Erythroblast (primary cell): Measurements from ENCODE around the gene TGFBR1.

ENCODE experiments used
- DNase-seq, 2 experiments: peaks; one replicate each; lab custom pipeline; 2025; lab: John Stamatoyannopoulos, UW
- GATA1 ChIP-seq: IDR thresholded peaks from 2 replicates; pipeline ENCODE4 v1.6.1; 2011; ENCODE audit warnings: low read depth, mild to moderate bottlenecking, control low read depth, low read length, moderate library complexity
- POLR2A ChIP-seq: IDR thresholded peaks from 2 replicates; pipeline ENCODE4 v1.6.1; 2011; ENCODE audit warnings: mild to moderate bottlenecking, low read length

Gene TGFBR1

DNA sequence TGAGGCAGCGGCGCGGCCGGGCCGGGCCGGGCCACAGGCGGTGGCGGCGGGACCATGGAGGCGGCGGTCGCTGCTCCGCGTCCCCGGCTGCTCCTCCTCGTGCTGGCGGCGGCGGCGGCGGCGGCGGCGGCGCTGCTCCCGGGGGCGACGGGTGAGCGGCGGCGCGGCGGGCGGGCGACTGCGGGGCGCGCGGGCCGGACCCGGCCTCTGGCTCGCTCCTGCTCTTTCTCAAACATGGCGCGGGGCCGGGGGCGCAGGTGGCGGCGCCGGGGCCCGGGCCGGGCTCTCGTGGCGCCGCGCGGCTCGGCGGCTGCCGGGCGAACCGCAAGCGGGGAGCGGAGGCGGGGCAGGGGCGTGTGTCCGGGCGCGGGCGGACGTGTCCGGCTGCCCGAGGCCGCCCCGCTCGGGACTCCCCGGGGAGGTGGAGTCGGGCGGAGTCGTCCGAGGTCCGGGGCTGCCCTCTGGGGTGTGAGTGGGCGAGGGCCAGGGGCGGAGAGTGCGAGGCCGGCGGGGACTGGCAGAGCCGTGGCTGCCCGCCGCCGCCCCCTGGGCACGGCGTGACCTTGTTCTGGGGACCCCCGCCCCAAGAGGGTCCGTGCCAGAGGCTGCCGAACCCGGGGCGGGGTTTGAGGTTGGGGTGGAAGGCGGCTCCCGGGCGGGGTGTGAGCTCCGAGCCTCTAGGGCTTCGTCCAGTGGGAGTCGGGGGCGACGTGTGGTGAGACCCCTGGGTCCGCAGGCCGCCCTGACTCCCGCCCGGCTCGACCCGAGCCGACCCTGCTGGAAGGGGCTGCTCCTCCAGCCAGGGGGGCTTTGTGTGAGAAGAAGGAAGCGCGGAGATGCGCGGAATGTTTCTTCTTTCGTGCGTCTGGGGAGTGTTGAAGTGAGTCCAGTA, 485 bp downstream of the TGFBR1 start:
- DNase-seq = peak; percentile 79 to 83
- TF ChIP-seq POLR2A = no peak
- no peak for TF ChIP-seq GATA1

DNA sequence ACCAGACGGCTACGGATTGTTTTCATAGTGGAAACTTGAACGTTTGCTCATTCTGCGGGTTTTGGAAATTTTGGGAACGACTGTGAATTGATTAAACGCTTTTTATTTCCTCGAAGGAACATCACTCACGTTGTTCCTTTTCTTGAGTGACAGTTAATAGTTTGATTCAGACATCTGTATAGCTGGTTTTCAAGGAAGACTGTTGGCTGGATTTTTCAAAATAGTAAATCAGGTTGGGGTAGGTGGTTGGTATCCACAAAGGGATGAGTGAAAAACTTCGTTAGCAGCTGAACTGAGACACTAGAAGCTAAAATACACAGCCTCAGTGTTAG, 1.1 kb downstream of the TGFBR1 start:
- DNase-seq = no peak
- TF ChIP-seq POLR2A = no peak
- TF ChIP-seq GATA1 = no peak

DNA sequence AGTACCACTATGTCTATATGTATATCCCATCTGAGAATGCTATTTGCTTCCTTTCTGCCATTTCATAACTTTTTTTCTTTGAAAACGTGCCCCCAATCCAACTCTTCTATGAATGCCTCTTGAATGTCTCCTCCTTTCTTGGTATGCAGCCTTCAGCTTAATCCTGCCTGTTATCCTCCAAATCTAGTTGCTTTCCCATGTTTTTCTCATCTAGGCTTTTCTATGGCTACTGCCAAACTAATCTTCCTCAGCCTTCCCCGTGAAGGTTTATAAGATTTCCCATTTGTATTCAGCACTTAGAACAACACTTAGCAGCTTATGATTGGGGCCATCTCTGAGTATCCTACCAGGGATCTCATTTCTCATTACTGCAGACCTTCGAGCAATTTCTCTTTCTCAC, 2.5 kb downstream of the TGFBR1 start:
- TF ChIP-seq GATA1 (no peak), POLR2A (no peak)
- peak in 1 of 2 experiments; percentile 18 for DNase-seq

DNA sequence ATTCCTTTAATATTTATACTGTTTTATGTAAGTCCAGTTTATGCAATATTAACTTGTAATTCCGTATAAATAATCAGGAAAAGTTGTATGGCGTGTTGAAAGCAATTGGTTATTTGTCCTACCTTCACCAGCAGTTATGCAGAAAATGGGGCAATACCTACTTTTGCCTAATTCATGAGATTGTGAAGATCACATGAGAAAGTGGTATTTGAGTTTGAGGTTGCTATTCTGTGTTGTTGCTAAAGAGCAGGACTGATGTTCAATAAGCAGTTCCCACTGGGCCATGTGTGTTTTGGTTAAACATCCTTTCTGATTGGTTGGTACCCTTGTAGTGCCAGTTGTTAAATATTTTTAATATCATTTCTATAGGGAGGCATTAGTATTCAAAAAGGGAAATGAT, 3.2 kb downstream of the TGFBR1 start:
- DNase-seq = no peak
- TF ChIP-seq POLR2A = no peak
- TF ChIP-seq GATA1 = no peak

DNA sequence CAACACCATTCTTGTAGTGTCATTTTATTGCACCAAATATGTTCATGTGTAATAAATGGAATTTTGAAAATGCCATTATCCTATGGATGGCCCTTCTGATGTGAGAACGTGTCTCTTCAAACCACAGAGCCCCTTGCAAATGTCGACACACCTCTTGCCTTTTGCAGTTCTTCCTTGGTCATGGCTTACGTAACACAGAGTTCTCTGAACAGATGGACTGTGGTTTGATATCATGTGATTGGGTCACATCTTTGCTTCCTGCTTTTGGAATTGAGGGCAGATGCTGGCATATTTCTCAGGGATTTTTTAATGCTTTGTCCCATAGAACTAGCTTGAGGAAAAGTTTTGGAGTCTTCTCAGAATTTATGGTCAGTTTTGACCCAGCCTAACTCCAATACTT, 4.6 kb downstream of the TGFBR1 start:
- DNase-seq = peak; percentile 29 to 56
- TF ChIP-seq GATA1 = no peak
- no peak for TF ChIP-seq POLR2A

DNA sequence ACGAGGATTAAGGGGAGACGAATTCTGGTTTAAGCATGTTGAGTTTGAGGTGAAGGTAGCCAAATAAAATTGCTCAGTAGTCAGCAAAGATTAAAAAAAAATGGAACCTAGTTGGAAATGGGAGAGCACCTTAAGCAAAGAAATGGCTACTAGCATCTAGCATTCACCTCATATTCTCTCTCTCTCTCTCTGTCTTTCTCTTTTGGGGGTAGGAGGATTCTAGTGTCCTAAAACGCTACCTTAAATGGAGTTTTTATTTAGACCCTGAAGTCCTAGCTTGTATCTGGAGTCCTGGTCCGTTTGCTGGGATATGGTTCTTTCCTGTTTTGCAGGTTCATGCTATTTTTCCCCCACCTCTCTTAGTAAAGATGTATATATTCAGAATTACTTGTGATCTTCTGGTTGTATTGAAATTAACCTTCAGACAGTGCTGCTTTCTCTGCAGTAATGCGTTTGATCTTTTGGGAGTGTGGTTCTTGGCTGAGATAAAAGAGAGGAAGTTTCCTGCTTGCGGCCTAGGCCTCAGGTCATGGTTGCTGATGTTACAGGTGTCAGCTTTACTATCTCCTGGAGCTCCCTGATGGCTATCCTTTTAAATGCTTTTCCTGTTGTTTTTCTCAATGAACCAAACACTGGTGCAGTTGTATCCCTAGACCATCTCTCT, 8.0 kb downstream of the TGFBR1 start:
- no peak for DNase-seq
- TF ChIP-seq GATA1 (no peak), POLR2A (no peak)

DNA sequence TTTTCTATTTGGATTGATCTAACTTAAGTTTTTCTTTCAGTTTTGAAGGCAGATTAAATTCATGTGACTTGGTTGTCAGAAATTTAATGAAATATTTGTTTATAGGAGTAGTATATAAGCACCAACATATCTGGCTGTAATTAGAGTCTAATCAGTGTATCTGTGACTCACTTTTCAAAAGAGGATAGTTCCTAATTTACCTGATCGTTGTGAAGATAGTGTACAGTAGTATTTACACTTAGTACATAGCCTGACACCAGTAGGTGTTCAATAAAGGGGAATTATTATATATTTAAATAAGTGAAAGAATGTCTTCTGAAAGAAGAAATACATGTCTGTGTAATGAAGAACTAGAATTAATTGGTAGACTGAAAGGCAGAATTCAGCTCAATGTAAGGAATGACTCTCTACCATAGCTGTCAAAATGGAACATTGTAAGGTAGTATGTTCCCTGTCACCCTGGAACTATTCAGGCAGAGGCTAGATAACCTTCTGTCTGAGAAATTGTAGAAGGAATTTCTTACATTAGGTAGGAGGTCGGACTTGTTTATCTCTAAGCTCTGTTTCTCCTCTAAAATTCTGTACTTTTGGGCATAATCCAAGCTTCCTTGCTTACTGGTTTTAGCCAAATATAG, 8.6 kb downstream of the TGFBR1 start:
- TF ChIP-seq POLR2A (no peak), GATA1 (no peak)
- DNase-seq = no peak

DNA sequence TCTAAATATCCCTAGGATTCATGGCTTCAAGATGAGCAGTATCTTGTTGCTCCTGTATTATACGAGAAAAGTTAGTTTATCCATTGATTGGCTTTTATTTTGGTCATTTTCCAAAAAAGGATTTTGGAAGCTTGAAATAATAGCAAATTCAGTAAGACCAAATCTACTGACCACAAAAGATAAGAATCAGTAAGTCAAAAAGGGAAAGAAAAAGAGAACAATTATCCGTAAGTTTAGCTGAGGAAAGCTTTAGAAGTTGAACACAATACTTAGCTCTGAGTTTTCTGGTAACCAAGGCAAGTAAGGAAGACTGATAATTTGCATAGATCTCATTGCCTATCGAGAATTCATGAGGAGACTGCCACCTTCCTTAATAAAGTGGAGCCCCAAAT, 9.1 kb downstream of the TGFBR1 start:
- no peak for DNase-seq
- TF ChIP-seq GATA1 (no peak), POLR2A (no peak)

DNA sequence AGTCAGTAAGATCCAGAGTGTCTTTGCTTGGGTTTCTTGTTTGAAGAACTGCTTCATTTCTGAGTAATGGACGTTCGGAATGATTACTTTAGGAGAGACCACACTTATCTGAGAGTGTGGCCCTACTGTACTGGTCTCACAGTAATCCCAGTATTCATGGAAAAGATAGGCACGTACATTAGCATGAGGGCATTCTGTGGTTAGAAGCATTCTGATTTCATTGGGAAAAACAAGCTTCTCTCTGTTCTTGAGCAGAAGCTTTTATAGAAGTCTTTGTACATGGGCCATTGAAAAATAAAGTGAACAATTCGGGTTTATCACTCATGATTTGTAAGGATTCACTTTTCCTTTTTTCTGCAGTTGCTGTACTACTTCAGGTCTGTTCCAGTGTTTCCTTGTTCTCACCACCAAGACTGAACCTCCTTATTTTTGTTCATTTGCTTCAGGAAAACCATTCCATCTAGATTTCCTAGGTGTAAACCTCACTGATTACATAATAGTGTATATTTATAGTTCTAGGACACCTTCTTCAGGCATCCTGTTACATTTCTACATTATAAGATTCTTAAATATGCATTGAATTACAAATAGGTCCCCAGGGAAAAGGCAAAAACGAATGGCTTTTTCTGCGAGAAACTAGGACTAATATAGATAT, 10.1 kb downstream of the TGFBR1 start:
- TF ChIP-seq POLR2A = no peak
- no peak for TF ChIP-seq GATA1
- DNase-seq = no peak

DNA sequence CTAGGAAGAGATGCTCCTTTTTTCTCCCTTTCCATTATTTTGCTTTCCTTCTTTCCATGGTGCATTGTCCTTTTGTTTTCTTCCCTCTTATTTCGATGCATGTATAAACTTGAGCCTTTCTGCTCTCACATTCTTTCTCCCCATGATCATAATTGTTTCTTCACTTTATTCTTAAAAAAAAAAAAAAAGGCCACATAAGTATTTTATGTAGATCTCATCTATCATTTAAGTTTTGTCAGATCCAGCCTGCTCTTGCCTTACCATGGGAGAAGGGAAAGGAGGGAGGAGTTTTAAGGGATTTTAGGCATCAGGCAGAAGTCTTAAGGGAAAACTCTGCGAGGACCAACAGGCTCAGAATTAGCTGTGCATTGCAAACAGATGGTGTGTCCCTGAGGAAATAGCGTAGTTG, 11.1 kb downstream of the TGFBR1 start:
- TF ChIP-seq GATA1 (no peak), POLR2A (no peak)
- no peak for DNase-seq

DNA sequence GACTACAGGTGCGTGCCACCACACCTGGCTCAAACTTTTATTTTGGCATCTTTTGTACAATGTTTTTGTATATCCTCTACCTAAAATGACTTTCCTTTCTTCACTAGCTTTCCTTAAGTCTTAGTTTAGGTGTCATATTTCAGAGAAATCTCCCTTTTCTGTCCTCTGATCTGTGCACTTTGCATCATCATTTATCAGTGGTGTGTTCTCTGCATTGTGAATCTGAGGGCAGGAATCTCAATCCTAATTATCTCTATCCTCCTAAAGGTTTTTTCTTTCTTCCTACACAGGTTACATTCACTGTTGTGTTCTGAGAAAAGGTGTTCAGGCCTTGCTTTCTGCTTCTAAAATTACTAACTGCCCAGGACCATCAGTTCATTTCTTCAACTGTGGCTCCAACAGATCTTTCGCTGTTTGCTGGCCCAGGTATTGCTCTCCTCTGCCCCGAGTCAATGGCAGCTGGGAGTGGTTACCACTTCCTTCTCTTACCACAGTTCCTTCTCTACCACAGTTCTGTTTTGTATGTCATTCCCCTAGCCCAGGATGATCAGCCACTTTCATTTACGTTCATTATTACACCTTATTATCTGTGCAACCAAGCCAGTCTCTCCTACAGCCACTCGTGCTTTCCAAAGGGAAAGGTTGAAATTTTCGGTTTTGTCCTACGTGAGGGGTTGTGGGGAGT, 14.0 kb downstream of the TGFBR1 start:
- TF ChIP-seq POLR2A = no peak
- no peak for DNase-seq

DNA sequence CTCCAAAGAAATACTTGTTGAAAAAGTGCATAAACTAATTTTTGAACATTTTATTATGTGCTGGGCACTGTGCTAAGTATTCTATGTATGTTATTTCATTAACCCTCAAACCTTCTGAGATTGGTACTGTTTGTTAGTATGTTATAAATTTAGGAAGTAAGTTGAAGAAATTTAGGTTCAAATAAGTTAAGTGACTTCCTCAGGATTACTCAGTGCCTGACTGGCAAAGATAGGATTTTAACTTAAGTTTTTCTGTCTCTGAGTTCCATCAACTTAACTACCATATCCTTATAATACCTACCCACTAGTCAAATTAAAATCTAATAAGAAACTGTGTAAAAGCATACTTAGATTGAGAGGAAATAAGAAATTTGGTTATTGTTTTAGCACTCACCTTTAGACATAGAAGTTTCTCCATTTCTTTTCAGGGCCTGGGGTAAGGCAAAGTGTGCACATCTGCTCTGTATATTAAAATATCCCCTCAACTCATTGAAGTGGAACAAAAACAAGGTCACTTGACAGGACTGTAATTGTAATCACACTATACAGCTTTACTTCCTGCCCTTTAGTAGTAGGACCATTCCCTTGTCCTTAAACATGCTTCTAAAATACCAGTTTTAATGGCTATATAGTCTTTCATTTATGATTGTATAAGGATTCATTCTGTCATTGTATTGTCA, 15.2 kb downstream of the TGFBR1 start:
- TF ChIP-seq POLR2A (no peak), GATA1 (no peak)

DNA sequence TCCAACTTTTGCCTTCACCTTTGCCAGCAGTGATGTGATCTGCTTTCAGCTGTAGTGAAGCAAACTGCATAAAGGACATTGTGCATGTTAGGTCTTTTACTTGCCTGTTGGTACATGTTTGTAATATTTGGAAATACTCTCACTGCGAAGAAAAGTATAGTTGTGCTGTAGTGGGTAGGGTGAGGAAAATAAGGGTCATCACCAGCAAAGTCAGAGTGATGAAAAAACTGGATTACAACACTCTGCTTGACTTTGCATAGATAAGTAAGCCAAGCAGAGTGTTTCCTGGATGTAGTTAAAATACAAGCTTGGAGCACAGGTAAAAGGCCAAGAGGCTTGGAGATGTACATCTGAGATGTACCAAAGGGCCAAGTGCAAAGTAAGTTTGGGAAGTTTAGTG, 16.7 kb downstream of the TGFBR1 start:
- TF ChIP-seq POLR2A (no peak), GATA1 (no peak)
- DNase-seq = no peak

More for the DNA sequence above, 15.2 kb downstream of the TGFBR1 start:
- DNase-seq = no peak
